Activated gamma-delta T cell (primary cell): ENCODE data around the gene ELFN2.

Source experiments
- DNase-seq: peaks from one replicate; lab custom pipeline; 2025; lab: John Stamatoyannopoulos, UW

ELFN2 gene

DNA sequence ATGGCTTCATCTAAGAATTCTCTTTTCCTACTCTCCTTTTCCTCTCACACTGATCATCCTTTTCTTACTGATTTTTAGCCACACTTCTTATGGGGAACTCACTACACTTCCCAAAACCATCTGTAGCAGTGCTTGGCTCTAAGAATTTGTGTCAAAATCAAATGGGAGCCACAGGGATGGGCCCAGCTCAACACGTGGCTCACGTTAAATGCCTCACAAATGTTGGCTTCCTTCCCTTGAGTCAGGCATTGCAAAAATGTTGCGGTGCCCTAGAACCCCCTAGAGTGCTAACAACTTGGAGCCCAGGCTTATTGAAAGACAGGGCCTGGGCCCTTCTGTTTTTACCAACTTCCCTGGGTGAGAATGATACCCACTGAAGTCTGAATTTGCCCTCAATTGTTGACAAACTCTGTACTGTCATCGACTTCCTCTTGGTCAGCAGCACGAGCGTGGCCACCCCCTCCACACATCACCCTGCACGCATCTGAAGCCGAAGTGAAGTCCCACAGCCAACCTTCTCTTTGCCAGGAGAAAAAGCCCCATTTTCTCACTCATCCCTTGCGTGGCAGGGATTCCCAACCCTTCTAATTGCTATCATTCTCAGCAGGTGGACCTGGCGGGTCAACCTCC lies 69.7 kb downstream of the ELFN2 start:
- no peak for DNase-seq

DNA sequence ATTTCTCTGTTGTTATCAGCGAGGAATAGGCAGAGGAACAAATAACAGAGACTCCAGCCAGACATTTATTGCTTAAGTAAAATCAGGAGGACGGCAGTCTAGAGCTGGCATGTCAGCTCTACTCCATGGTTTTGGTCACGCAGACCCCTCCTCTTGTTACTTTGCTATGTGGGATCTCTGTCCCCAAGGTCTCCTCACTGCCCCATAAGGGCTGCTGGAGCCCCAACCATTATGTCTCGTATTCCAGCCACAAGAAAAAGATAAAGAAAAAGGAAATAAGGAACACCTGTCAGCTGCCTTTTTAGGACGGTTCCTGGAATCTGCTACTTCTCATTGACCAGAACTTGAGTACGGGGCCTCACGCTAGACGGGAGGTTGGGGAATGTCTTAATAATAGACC lies 70.4 kb downstream of the ELFN2 start:
- DNase-seq = no peak

DNA sequence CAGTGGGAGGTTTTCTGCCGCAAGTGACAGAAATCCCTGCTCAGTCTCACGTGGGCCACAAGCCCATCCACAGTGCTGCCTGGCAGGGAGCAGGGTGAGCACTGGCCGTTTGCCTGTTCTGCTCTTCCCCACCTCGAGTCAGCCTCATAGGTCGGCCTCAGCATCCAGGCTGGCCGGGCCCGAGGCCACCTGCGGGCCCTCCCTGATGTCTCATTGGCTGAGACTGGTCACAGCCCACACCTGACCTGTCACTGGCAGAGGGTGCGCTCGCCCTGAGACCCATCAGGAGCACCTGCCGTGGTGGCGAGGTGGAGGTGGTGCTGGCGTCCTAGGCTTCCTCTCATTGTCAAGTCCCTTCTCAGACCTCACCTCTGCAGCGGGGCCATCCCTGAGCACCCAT lies 72.1 kb downstream of the ELFN2 start:
- no peak for DNase-seq

DNA sequence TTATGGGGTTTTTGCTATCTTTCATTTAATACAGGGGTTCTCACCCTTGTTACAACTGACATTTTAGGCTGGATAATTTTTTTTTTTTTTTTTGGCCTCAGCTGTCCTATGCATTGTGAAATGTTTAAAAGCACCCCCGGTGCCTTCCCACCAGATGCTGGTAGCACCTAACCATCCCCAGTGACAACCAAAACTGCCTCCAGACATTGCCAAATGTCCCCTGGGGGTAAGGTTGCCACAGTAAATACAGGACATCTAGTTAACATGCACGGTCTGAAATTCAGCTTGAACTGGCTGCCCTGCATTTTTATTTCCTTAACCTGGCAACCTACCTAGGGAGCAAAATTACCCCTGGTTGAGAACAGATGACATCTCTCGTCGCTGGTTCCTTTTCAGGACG lies 72.6 kb downstream of the ELFN2 start:
- no peak for DNase-seq

DNA sequence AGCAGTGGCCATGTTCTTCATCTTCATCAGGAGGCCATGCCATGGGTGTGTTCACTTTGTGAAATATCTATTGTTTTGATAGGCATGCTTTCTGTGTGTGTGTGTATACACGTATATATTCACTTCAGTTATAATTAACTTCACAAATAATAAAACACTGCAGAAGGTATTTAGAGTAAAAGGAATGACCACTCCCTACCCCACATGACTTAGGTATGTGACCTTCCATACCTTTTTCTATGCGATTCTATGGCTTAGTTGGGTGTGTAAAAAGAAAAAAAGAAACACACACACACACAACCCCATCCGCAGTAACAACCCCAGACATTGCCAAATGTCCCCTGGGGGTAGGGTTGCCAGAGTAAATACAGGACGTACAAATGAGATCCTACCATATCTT lies 73.0 kb downstream of the ELFN2 start:
- DNase-seq = no peak

DNA sequence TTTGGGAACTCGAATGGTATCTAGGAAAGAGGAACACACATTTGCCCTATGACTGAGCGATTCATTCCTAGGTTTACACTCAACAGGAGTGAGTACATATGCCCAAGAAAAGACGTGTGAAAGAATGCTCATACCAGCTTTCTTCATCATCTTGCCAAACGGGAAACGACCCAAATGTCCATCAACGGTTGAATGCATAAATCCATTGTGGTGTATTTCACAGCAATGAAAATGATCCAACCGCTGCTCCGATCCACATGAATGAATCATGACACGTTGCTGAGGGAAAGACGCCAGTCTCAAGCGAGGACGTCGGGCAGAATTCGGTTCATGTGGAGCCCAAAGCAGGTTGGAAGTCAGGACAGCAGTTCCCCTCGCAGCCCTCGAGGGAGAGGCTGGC lies 73.4 kb downstream of the ELFN2 start:
- DNase-seq = no peak

DNA sequence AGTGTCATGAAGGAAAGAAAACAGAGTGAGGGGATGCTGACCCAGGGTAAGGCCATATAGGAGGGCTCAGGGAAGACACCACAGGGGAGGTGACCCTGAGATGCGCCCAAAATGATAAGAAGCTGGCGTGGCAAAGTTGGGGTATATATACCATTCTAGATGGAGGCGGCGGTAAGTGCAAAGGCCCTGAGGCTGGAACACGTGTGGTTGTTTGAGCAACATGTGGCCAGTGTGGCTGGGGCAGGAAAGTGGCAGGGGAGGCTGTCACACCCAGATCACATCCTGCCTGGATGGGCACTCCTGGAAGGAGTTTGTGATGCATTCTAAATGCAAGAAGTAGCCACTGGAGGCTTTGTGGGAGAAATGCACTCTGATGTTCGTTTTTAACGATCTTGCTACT lies 74.8 kb downstream of the ELFN2 start:
- DNase-seq = no peak

DNA sequence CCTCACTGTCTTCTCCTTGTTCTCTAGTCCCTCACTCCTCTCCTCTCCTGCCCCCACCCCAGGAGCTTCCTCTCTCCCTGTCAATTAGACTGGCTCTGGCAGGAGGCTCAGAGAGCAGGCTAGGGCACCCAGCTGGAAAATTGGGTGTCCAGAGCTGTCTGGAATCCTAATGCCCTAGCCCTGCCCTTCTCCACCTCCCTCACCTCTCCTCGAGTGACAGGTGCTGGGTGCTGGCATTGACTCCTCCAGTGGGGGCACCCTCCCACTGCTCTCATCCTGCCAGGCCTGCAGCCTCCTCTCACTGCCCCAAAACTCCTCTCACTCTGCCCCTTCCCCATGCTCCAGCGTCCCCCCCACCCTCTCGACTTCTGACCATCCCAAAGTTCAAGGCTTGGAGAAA lies 76.0 kb downstream of the ELFN2 start:
- DNase-seq = no peak

DNA sequence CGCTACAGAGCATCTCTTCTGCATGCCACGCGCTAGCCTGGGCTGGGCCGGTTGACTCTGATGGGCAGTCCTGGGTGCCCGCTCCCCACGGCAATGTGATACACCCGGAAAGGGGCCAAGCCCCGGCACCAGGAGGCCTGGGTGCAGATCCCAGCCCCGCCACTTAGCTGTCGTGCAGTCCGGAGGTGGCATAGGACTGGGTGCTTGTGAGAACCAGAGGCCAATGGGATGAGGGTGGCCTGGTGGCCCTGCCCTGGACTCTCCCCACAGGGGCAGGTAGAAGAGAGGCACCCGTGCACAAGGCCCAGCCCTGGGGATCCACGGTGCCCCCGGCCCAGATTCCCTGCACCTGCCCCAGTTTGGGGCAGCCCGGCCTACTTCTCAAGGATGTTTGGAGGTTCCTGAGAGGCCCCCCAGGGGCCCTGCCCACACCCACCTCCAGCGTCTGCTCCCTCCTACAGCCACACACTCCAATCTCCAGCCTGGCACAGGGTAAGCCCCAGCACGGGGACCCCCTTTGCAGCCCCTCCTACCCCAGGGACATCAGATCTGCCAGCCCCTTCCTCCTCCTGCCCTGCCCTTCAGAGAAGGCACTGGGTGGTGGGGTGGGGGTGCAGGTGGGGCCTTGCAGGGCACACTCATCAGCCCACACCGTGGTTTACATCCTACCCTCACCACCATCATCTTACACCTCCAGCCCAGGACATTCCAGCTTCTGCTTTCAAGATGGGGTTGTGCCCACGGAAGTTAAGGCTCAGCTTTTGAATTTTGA lies 78.0 kb downstream of the ELFN2 start:
- DNase-seq = no peak

DNA sequence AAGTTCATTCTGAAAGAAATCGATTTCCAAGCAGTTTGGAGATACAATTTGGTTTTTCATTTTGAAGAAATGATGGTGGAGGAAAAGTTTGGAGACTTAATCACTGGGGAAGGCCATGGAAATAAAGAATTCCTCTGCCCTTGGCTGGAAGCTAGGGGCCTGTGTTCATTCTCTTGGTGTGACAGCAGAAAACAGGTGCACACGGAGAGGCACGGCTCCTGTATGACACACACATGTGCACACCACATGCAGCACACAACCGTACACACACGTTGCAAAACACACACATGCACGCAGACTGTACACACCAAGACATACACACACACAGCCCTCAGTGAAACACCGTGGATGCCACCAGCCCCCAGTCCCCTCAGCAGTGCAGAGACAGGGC lies 80.8 kb downstream of the ELFN2 start:
- no peak for DNase-seq

DNA sequence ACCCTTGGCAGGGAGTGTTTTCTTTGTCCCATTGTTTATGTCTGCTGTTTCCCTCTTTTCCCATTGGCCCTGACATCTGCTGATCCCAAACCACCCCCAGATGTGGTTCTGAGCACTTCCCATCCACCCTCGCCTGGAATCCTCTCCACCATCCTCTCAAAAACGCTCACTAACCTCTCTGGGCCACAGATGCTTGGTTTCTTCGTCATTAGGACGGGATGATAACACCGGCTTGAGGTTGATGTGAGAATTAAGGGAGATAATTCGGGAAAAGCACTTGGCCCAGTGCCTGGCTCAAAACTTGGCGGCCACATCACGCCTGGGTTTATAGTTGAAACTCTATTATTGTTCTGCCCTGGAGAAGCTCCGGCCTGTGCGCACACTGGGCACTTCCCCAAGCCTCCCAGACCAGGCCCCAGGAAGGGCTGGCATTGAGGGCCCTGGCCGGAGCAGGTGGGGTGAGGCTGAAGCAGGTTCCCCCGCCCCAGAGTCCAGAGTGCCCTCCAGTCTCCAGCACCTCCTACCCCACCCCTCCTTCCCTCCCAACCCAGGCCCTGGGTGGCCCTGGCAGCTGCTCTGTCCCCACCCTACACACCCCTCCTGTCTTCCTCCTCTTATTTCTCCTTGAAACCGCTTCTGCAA lies 81.3 kb downstream of the ELFN2 start:
- no peak for DNase-seq

DNA sequence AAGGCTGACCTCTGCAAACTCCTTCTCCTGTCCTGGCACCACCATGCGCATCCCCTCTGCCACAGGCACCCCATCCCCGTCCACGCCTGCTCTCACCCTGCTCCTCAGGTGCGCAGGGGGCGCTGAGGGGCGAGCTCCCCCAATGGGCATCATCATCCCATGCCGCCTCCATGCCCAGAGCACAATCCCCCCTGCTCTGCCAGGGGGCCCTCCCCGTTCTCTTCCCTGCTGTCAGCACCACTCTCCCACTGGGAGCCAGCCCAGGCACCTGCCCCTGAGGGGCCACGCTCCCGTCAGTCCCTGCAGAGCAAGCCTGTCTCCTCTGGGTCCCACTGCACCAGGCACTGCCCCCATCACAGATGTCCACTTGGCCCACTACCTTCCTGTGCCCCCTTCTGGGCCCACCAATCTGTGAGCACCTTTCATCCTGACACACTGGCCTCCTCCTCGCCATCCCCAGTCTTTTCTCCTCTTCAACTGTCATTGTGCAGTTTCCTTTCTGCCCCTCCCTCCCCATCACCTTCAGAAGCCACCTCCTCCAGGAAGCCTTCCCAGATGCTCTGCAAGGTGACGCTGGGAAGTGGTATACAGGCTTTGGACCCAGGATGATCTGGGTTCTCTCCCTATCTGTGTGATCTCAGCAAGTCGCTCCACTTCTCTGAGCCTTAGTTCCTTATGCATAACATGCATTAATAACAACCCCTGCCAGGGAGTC lies 82.4 kb downstream of the ELFN2 start:
- no peak for DNase-seq

DNA sequence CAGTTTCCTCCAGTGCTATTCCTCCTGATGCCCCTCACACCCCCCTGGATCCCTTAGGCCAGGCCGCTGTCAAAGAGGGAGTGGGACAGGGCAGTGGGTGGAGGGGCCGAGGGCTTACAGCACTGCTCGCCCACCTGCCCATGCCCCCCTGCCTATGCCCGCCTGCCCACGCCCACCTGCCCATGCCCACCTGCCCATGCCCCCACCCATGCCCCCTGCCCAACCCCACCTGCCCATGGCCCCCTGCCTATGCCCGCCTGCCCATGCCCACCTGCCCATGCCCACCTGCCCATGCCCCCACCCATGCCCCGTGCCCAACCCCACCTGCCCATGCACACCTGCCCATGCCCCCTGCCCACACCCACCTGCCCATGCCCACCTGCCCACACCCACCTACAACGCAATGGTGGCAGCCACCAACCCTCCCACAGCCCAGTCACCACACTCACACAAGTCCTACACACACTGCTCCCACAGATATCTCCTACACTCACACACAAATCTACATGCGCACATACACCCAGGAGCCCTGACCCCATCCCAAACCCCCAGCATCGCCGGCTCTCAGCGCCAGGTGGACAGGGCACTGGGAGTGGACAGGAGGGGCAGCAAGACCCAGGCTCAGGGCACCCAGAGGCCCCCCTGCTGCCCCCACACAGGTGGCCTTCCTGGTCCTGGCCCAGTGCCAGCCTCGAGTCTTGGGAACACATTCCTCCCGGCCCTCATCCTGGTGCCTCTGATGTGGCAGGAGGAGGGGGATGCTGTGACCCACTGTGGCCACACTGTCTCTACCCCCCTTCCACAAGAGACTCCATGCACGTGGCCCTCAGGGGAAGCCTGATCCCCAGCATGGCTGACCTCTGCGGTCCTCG lies 83.2 kb downstream of the ELFN2 start:
- no peak for DNase-seq

DNA sequence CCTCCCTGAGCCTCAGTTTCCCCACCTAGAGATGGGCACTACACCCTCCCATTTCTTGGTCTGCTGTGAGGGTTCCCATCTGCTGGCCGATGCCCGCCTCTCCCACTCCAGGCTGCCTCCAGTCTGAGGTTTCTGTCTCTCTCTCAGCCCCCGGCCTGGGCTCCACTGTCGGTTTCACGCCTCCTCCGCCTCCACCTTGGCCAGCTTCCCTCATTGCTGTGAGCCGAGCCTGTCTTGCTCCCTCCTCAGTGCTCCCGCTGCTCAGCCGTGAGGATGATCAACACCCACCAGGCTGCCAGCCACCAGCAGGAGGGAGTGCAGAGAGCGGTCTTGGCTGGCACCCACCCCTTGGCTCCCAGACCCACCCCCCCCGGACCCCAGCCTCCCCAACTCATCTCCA lies 83.9 kb downstream of the ELFN2 start:
- DNase-seq = no peak

DNA sequence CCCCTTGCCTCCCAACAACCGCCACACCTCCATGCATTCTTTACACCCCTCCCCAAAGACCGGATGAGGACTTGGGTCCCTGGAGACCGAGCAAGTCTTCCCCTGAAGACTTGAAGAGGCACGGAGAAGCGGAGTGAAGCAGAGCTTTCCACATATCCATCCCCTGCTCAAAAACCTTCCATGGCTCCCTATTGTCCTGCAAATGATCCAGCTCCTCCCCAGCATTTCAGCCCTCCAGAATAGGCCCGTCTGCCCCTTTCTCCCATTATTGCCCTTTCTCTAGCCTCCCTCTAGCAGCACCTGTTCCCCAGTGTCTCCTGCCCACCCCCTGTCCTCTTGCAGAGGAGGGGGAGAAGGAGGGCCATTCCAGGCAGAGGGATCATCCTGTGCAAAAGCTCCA lies 85.2 kb downstream of the ELFN2 start:
- no peak for DNase-seq

DNA sequence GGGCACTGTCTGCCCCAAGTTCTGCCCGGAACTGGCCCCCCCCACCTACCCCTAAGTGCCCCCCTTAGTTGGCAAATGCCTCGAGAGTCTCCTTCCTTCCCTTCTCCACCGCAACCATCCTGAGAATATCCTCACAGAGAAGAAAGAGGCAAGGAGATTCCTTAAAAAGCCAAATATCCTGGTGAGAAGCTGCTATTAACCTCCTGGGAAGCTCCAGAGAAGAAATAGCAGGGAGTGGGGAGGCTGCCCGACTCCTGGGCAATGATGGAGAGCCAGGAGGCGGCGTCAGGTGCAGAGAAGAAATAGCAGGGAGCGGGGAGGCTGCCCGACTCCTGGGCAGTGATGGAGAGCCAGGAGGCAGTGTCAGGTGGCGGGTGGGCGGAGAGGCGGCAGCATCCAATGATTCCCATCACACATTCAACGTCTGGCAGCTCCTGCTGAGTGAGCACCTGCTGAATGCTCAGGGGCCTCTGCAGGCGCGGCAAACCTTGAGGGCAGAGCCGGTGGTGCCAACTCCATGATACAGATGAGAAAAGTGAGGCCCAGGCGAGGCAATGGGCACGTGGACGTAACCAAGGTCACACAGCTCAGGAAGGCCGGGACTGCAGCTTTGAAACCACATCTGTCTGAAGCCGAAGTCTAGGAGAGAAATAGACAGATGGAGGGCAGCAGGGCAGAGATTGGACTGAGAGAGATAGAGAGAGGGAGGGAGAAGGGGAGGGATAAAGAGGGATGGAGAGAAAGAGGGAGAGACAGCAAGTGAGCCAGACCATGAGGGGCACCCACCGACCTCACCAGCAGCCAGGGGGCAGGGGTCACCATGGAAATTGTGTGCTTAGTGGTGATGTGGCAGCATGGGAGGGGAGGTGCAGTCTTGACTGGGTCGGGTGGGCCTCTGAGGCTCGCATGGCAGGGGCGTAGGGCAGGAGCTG lies 86.7 kb downstream of the ELFN2 start:
- no peak for DNase-seq

DNA sequence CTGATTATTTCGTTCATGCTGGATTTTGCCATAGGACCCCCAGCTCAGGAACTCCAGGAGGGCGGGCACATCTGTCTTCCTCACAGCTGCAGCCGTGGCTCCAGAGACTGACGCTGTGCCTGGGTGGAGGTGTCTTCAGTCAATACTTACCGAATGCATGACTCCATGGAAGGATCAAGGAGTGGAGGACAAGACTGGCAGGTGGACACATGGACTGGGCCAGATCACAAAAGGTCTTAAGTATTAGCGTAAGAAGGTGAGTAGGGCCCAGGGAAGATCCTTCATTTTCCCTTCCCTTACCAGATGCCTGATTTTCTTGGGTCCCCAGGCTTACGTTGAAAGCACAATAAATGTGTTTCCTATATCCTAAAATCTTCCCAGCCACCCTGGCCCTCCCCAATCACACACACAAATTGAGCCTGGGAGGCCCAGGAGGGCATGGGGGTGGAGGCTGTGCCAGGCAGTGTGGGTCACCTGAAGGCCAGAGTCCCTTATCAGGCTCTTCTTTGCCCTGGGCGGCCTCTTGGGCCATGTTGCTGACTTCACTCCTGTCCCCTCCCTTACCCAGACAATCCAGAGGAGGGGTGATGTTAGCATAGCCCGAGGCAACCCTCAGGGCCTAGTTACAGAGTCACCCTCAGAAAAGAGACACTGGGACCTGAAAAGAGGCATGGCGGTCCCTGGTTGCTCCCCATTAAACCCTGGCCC lies 88.6 kb downstream of the ELFN2 start:
- DNase-seq = no peak

DNA sequence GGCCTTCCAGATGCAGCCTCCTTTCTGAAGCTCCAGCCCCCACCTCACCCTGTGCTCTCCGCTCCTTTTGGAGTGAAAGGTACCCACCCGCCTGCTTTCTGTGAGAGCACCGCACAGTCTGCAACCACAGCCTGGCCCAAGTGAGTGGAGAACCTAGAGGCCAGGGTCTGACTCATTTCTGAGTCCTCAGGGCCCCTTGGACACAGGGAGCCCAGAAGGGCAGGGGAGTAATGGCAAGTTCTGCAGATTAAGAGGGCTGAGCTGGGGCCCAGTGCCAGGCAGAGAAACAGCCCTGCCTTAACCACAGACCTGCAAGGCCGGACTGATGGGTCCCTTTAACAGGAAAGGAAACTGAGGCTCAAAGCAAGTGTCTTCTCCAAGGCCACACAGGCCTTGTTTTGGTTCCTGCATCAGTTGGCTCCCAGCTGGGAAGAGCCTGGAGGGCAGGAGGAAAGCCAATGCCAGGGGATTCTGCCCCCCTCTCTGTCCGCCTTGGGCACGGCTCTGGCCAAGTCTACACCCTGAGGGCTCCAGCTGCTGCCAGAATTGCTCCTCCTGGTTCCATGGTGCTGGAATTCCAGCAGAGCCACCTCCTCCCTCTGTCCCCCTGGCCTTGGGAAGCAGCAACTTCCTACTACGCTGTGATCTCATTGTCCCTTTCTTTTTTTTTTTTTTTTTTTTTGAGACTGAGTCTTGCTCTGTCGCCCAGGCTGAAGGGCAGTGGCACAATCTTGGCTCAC lies 89.9 kb downstream of the ELFN2 start:
- DNase-seq = no peak

DNA sequence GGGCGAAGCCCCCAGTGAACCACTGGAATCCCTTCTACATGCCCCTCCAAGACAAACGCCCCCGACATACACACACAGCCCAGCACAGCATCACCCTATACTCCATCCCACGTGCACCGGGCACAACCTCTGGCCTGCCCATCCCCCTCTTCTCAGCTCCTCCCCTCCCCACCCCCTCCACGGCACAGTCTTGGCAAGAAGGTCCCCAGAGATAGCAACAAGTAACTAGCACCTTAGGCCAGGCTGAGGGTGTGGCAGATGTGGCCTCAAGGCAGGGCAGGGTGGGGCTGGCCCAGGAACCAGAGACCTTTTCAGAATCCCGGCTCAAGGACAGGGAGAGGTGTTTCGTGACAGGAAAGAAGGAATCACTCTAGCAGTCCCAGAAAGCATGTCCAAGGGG lies 90.7 kb downstream of the ELFN2 start:
- no peak for DNase-seq
